Islet precursor cell (in vitro differentiated cells): Measurements from ENCODE around the gene DUXB.

Experiments used
- DNase-seq: peaks from one replicate; pipeline ENCODE4 v3.0.0-alpha.2; 2018

DUXB gene

GRCh38 chr16:75660321-75660720 lies 40.9 kb downstream of the DUXB start:
- DNase-seq = no peak

- DNase-seq = no peak
These were observed 43.1 kb downstream of the DUXB start for GRCh38 chr16:75658175-75658574.

GRCh38 chr16:75653922-75654321 lies 47.3 kb downstream of the DUXB start:
- no peak for DNase-seq

- peak; percentile 88 for DNase-seq
These were observed 52.8 kb downstream of the DUXB start for GRCh38 chr16:75648265-75649076.

GRCh38 chr16:75647492-75648264 lies 53.6 kb downstream of the DUXB start, which contains the start of the genes KARS1 and TERF2IP:
Gene KARS1 (minus strand): TSS chr16:75647665. CDS start chr16:75647639, 26 bp downstream.
Gene TERF2IP (plus strand): TSS chr16:75647773. CDS start chr16:75647883, 110 bp downstream.
- DNase-seq = peak; percentile 97

- no peak for DNase-seq
These were observed 54.2 kb downstream of the DUXB start for GRCh38 chr16:75647112-75647491.

- DNase-seq = no peak
These were observed 56.8 kb downstream of the DUXB start for GRCh38 chr16:75644240-75645012.
